ENCODE results near the gene KCNK18.

The KCNK18 gene

DNA sequence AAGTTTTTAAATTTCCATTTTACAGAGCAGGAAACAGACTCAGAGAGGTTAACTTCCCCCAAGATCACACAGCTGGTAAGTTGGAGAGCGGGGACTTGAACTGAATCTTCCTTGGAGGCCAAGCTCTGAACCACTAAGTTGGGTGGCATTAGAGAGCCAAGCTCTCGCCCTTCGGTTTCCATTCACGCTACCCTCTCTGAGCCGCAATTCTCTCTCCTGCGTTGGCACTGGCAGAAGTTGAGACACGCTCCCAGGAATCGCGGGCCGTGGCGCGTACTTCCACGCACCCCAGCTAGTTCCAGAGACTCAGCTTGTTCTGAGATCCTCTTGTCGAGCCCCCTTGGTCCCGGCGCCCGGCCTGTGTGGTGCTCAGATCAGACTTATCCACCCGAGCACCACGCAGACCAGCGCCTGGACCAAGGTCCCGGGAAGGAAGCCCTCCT lies 29.9 kb upstream of the KCNK18 start:
- TF ChIP-seq EGR1 (IDR thresholded peaks at IDR 0.05), result no peak
- no peak for TF ChIP-seq EP300 (IDR thresholded peaks at IDR 0.05; ENCODE audit: borderline replicate concordance)
- TF ChIP-seq, protein P1, sequence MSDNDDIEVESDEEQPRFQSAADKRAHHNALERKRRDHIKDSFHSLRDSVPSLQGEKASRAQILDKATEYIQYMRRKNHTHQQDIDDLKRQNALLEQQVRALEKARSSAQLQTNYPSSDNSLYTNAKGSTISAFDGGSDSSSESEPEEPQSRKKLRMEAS (IDR thresholded peaks at IDR 0.05), result no peak
- TF ChIP-seq NFIC (IDR thresholded peaks at IDR 0.05), result no peak
- no peak for TF ChIP-seq CREB1 (IDR thresholded peaks at IDR 0.05; ENCODE audit: low read depth)
- TF ChIP-seq CEBPB (IDR thresholded peaks at IDR 0.05), result no peak
- TF ChIP-seq, protein P2, sequence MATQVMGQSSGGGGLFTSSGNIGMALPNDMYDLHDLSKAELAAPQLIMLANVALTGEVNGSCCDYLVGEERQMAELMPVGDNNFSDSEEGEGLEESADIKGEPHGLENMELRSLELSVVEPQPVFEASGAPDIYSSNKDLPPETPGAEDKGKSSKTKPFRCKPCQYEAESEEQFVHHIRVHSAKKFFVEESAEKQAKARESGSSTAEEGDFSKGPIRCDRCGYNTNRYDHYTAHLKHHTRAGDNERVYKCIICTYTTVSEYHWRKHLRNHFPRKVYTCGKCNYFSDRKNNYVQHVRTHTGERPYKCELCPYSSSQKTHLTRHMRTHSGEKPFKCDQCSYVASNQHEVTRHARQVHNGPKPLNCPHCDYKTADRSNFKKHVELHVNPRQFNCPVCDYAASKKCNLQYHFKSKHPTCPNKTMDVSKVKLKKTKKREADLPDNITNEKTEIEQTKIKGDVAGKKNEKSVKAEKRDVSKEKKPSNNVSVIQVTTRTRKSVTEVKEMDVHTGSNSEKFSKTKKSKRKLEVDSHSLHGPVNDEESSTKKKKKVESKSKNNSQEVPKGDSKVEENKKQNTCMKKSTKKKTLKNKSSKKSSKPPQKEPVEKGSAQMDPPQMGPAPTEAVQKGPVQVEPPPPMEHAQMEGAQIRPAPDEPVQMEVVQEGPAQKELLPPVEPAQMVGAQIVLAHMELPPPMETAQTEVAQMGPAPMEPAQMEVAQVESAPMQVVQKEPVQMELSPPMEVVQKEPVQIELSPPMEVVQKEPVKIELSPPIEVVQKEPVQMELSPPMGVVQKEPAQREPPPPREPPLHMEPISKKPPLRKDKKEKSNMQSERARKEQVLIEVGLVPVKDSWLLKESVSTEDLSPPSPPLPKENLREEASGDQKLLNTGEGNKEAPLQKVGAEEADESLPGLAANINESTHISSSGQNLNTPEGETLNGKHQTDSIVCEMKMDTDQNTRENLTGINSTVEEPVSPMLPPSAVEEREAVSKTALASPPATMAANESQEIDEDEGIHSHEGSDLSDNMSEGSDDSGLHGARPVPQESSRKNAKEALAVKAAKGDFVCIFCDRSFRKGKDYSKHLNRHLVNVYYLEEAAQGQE (IDR thresholded peaks at IDR 0.05; ENCODE audit: low read depth), result no peak
- TF ChIP-seq, protein P3, sequence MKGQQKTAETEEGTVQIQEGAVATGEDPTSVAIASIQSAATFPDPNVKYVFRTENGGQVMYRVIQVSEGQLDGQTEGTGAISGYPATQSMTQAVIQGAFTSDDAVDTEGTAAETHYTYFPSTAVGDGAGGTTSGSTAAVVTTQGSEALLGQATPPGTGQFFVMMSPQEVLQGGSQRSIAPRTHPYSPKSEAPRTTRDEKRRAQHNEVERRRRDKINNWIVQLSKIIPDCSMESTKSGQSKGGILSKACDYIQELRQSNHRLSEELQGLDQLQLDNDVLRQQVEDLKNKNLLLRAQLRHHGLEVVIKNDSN (IDR thresholded peaks at IDR 0.05), result no peak
- TF ChIP-seq TCF12 (IDR thresholded peaks at IDR 0.05; ENCODE audit: low read depth), result no peak
- no peak for TF ChIP-seq ZBTB7A (IDR thresholded peaks at IDR 0.05; ENCODE audit: low read depth)
- TF ChIP-seq YY1 (IDR thresholded peaks at IDR 0.05; ENCODE audit: low read depth), result no peak
- TF ChIP-seq TEAD4 (IDR thresholded peaks at IDR 0.05), result no peak

GRCh38 chr10:117167789-117168674 lies 29.3 kb upstream of the KCNK18 start:
- TF ChIP-seq CEBPB (IDR thresholded peaks at IDR 0.05), result no peak
- peak; percentile 69; the same call in 1 of the 2 replicates for TF ChIP-seq YY1 (IDR thresholded peaks at IDR 0.05; ENCODE audit: low read depth)
- peak; percentile 75 for TF ChIP-seq RAD21 (IDR thresholded peaks at IDR 0.05; ENCODE audit: low read depth)
- no peak for TF ChIP-seq CREB1 (IDR thresholded peaks at IDR 0.05; ENCODE audit: low read depth)
- no peak for TF ChIP-seq NFIC (IDR thresholded peaks at IDR 0.05)
- TF ChIP-seq, protein P3 (IDR thresholded peaks at IDR 0.05), result no peak
- no peak for TF ChIP-seq EP300 (IDR thresholded peaks at IDR 0.05; ENCODE audit: borderline replicate concordance)
- peak; percentile 84 for TF ChIP-seq TEAD4 (IDR thresholded peaks at IDR 0.05)
- TF ChIP-seq, protein P1 (IDR thresholded peaks at IDR 0.05), result peak; percentile 82
- TF ChIP-seq TAF1 (IDR thresholded peaks at IDR 0.05; ENCODE audit: low read depth), result no peak
- TF ChIP-seq FOXM1 (IDR thresholded peaks at IDR 0.05; ENCODE audit: borderline replicate concordance, low read depth), result no peak

DNA sequence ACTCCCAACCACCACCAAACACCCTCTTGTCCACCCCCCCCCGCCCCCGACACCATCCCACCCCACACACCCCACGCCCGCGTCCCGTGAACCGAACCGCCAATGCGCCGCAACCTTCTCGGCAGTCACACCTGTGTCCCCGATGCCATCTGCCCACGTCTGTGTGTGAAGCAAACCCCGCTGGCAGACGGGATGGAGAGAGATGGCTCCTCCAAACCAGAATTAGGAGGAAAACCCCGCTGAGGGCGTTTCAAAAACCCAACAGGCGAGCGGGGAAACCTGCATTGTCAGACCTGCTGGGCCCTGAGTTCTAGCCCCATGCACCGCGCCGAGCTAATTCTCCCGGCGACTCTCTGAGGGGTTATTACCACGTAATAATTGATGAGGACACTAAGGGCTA lies 28.6 kb upstream of the KCNK18 start:
- TF ChIP-seq TCF12 (IDR thresholded peaks at IDR 0.05; ENCODE audit: low read depth) (no peak), RAD21 (IDR thresholded peaks at IDR 0.05; ENCODE audit: low read depth) (no peak), CEBPB (IDR thresholded peaks at IDR 0.05) (no peak), EP300 (IDR thresholded peaks at IDR 0.05; ENCODE audit: borderline replicate concordance) (no peak), TEAD4 (IDR thresholded peaks at IDR 0.05) (no peak), YY1 (IDR thresholded peaks at IDR 0.05; ENCODE audit: low read depth) (no peak), CREB1 (IDR thresholded peaks at IDR 0.05; ENCODE audit: low read depth) (no peak), ZBTB7A (IDR thresholded peaks at IDR 0.05; ENCODE audit: low read depth) (no peak), FOXM1 (IDR thresholded peaks at IDR 0.05; ENCODE audit: borderline replicate concordance, low read depth) (no peak), NFIC (IDR thresholded peaks at IDR 0.05) (no peak), TAF1 (IDR thresholded peaks at IDR 0.05; ENCODE audit: low read depth) (no peak), EGR1 (IDR thresholded peaks at IDR 0.05) (no peak)
- TF ChIP-seq, protein P3 (IDR thresholded peaks at IDR 0.05), result no peak
- TF ChIP-seq, protein P2 (IDR thresholded peaks at IDR 0.05; ENCODE audit: low read depth), result no peak
- TF ChIP-seq, protein P1 (IDR thresholded peaks at IDR 0.05), result no peak

DNA sequence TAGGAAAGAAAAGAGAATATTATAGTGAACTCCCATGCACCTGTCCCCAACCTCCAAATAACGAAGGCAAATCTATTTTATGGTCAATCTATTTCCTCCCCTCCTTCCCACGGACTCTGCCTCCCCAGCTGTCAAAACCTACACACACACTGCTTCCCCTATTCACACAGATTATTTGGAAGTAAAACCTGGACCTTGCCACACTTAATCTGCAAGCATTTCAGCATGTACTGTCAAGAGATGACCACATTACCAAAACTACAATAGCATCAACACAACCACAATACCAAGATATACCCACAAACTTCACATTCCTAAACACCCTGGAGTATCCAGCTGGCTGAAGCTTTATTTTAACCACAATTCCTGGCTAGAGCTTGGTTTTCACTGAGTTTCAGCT lies 27.8 kb upstream of the KCNK18 start:
- TF ChIP-seq NFIC (IDR thresholded peaks at IDR 0.05) (no peak), CEBPB (IDR thresholded peaks at IDR 0.05) (no peak), ZBTB7A (IDR thresholded peaks at IDR 0.05; ENCODE audit: low read depth) (no peak), RAD21 (IDR thresholded peaks at IDR 0.05; ENCODE audit: low read depth) (no peak), FOXM1 (IDR thresholded peaks at IDR 0.05; ENCODE audit: borderline replicate concordance, low read depth) (no peak), TAF1 (IDR thresholded peaks at IDR 0.05; ENCODE audit: low read depth) (no peak), TEAD4 (IDR thresholded peaks at IDR 0.05) (no peak)
- TF ChIP-seq, protein P2 (IDR thresholded peaks at IDR 0.05; ENCODE audit: low read depth), result no peak
- TF ChIP-seq, protein P1 (IDR thresholded peaks at IDR 0.05), result no peak
- TF ChIP-seq, protein P3 (IDR thresholded peaks at IDR 0.05), result no peak

Measured in Ishikawa (cell line).